GM11168 (cell line): ENCODE results near the gene HARBI1.

Experiments
- in situ Hi-C: fragments of 300-500 bp; cut with MboI; formaldehyde crosslinking; loops from one replicate; pipeline ENCODE4 v1.12.0; 2022; ENCODE audit warnings: low sequenced_read_pairs; ENCODE audit not compliant: unreplicated experiment

The HARBI1 gene

GRCh38 chr11:46635557-46636139 lies 18.6 kb upstream of the HARBI1 start:
- in situ Hi-C loops, result no loop called here

GRCh38 chr11:46633291-46634217 lies 16.5 kb upstream of the HARBI1 start:
- in situ Hi-C loops, result no loop called here

GRCh38 chr11:46632502-46632901 lies 15.5 kb upstream of the HARBI1 start:
- in situ Hi-C loops, result no loop called here

GRCh38 chr11:46631676-46632075 lies 14.6 kb upstream of the HARBI1 start:
- in situ Hi-C loops, result no loop called here

DNA sequence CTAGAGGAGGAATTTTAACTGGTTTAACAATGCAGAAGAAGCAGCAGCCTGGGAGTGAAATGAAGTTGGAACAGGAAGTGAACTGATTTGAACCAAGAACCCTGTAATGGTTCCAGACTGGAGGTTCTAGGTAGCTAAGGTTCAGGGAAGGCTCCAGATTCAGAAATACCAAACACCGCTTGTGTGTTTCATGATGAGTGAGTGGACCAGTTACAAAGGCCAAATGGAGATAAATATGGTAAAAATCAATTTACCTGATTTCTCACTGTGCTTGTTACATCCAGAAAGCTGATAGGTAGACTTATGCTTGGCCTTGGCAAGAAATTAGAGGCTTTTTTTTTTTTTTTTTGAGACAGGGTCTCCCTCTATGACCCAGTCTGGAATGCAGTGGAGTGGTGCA lies 13.2 kb upstream of the HARBI1 start:
- in situ Hi-C loops, result no loop called here

DNA sequence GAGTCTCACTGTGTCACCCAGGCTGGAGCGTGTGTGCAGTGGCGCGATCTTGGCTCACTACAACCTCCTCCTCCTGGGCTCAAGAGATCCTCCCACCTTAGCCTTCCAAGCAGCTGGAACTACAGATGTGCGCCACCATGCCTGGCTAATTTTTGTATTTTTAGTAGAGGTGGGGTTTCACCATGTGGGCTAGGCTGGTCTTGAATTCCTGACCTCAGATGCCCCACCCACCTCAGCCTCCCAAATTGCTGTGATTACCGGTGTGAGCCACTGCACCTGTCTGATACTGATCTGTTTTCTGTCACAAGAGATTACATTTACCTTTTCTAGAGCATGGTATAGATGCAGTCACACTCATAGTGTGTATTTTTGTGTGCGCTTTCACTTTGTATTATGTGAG lies 11.9 kb upstream of the HARBI1 start:
- in situ Hi-C loops, result no loop called here

GRCh38 chr11:46625406-46625805 lies 8.4 kb upstream of the HARBI1 start:
- in situ Hi-C loops, result no loop called here

DNA sequence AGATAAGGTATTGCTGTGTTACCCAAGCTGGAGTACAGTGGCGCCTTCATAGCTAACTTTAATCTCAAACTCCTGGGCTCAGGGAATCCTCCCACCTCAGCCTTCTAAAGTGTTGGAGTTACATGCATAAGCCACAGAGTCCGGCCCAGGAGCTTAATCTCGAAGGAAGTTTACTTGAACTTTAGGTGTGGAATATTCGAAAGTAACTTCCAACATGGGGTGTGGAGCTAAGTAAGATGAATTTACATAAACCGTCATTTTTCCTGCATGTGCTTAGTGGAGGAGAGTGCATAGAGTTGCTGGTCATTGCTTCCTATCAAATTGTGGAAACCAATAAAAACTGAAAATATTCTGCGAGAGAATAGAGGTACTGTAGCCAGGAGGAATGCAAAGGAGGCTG lies 1.8 kb upstream of the HARBI1 start:
- in situ Hi-C loops, result no loop called here

DNA sequence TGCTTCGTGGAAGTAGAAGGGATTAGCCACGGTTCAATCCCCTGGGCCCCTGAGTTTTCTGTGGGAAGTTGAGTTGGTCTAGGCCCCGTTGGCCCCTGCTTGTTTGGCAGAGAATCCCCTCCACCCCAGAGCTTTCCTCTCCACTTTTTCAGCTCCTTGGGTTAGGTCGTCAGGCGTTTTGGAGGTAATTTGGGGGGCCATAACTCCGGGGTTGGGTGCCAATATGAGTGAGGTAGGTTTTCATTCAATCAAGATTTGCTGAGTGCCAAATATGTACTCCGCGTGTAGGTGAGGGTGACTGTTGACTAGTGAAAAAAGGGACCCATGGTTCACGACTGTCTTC lies 916 bp upstream of the HARBI1 start:
- in situ Hi-C loops, result no loop called here

- in situ Hi-C loops, result no loop called here
Measured at GRCh38 chr11:46616551-46617133, 385 bp downstream of the HARBI1 start.

DNA sequence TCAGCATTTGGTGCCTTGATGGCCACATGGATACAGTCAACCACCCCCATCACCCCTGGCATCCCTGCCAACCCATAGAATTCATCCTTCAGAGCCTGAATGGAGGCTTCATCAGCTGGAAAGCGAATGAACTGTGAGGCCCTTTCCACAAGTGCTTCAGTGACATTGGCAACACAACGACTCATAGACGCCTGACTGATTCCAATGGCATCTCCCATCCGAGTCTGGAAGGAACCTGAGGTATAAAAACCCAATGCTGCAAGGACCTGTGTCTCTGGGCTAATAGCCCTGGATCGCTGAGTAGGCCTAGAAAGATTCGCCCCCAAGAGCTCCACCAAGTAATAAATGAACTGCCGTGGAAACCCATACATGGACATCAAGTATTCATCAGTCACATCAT lies 1.3 kb downstream of the HARBI1 start:
- in situ Hi-C loops, result no loop called here

DNA sequence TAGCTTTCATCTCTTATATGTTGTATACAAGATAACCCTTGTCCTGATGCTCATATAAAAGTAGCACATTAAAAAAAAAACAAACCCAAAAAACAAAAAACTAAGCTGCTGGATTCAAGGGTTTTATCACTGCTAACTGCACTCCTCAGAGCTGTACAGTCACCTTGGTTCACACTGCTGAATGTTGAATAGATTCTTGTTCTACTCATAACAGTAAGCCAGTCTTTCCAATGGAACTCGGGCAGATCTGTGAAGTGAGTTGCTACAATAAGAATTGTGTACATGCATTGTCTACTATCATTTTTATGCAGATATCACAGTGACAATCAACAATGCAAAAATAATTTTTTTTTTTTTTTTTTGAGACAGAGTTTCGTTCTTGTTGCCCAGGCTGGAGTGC lies 4.7 kb downstream of the HARBI1 start:
- in situ Hi-C loops, result no loop called here

GRCh38 chr11:46611526-46612304 lies 5.3 kb downstream of the HARBI1 start:
- in situ Hi-C loops, result no loop called here

DNA sequence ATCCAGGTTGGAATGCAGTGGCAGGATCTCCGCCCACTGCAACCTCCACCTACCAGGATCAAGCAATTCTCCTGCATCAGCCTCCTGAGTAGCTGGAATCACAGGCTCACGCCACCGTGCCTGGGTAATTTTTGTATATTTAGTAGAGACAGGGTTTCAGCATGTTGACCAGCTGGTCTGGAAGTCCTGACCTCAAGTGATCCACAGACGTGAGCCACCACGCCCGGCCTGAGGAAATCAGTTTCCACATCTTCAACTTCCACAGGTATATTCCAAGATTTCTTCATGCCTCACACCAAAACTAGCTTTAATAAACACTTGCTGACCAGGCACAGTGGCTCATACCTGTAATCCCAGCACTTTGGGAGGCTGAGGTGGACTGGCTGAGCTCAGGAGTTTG lies 7.6 kb downstream of the HARBI1 start:
- in situ Hi-C loops, result no loop called here

- in situ Hi-C loops, result no loop called here
Measured at GRCh38 chr11:46607516-46607915, 9.5 kb downstream of the HARBI1 start.

- in situ Hi-C loops, result no loop called here
Measured at GRCh38 chr11:46604796-46605195, 12.2 kb downstream of the HARBI1 start.

- in situ Hi-C loops, result no loop called here
Measured at GRCh38 chr11:46603704-46604308, 13.2 kb downstream of the HARBI1 start.

DNA sequence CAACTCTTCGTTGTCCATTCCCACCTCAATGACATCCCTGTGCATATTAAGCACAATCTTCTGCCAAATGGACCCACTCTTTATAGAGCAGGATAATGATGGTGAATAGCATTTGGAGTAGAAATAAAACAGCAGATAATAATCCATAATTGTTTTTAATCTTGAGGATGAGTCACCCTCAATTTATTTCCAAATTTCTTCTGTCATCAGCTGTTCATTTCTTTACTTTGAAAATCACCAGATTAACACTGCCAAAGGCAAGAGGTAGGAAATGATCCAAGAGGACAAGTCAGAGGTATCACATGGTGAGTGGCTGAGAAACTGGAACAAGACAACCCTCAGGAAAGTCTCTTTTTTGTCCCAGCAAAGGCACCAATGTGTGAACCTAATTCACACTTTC lies 15.9 kb downstream of the HARBI1 start:
- in situ Hi-C loops, result no loop called here

DNA sequence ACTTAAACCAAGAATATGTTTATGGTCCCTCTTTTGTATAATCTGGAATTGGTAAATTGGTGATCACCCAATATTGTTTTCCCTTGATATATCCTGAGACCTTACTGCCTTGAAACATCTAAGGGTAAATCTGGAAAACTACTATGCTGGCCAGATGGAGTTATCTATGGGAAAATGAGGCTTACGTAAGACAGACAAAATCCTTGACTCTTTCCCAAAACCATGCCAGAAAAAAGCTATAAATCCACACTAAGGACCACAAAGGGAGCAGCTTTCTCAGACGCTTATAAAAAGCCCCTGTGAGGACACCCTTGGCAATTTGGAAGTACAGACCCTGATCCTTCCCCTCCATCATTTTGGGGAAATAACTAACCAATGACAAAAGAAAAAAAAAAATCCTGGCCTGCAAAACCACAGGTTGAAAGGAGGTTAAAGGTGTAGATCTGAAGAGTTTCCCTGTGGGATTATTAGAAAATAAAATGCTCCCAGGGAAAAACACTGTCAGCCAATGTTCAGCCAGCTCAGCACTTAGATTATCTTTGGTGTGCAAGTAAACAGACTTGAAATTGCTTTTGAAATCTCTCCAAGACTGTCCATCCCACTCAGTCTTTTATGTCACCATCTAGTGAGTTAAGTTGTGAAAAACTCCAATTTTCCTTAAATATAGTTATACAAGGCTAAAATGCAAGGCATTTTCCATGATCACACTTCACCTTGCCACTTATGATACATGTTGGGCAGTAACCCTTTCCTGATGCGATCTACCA lies 16.6 kb downstream of the HARBI1 start:
- in situ Hi-C loops, result no loop called here
